Measurements from ENCODE around the gene PARD3.

Gene PARD3

DNA sequence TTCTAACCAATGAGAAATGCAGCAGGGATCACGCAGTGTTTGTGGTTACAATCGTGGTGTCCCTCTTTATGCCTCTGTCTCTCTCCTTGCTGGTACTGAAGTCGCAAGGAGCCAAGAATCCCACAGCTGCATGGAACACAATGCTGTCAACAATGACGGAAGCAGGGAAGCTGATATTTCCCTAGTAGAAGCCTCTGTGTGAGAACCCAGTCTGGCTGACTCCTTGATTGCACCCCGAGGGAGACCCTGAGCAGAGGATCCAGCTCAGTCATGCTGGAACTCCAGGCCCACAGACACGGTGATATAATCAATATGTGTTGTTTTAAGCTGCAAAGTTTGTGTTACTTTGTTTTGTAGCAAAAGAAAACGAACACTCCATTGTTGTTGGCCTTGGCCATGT lies 677.9 kb downstream of the PARD3 start:
- POLR2A ChIA-PET = no interaction called here
- WGBS (ENCODE audit: insufficient coverage) = 97% methylated on average over 7 of the region's 7 CpGs
- Histone ChIP-seq H3K27me3 (replicated peaks in 2 of 5; ENCODE audit: control insufficient read depth in 4 of 5, insufficient read depth in 5 of 5, low read length in 4 of 5) (peaks cover 0 to 2% (median 0%) of the 10 kb centered on the region in 5 experiments), H3K4me1 (ENCODE audit: control extremely low read depth in 1 of 4, control insufficient read depth in 4 of 4, insufficient read depth in 4 of 4, low read length in 3 of 4) (no peaks in the 10 kb centered on the region), H3K4me3 (ENCODE audit: control insufficient read depth in 1 of 7, extremely low read depth in 1 of 7, insufficient read depth in 4 of 7, low read depth in 2 of 7, low read length in 6 of 7) (no peak overlapping the region), H3K9me3 (ENCODE audit: control extremely low read depth in 1 of 5, control insufficient read depth in 4 of 5, insufficient read depth in 2 of 5, low read depth in 1 of 5, low read length in 4 of 5) (no peaks in the 10 kb centered on the region), H3K27ac (ENCODE audit: insufficient read depth in 1 of 2, low read depth in 1 of 2, low read length in 2 of 2, poor library complexity in 1 of 2, severe bottlenecking in 2 of 2) (no peak overlapping the region), H3K36me3 (ENCODE audit: control insufficient read depth in 4 of 4, insufficient read depth in 4 of 4, low read length in 3 of 4) (no peaks in the 10 kb centered on the region)
- CTCF ChIA-PET = no interaction called here
- DNase-seq = no peak

DNA sequence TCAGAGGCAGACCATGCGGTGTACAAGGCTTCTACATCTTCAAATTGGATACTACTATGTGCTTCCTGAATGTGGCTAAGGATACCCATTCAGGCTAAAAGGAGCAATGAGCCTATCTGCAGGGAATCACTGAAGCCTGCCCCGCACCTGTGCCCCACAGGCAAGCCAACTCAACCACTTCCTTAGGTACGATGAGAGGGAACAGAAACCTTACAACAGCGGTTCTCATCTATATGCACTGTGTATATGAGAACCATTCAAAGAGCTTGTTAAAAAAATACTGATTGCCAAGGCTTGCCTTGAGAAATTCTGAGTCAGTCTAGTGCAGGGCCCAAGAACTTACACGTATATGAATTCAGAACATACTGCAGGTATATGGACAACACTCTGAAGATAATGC lies 679.6 kb downstream of the PARD3 start:
- 92% methylated on average over 5 of the region's 5 CpGs for WGBS (ENCODE audit: insufficient coverage)
- Histone ChIP-seq H3K36me3 (ENCODE audit: control insufficient read depth in 4 of 4, insufficient read depth in 4 of 4, low read length in 3 of 4) (no peaks in the 10 kb centered on the region), H3K4me3 (ENCODE audit: control insufficient read depth in 1 of 7, extremely low read depth in 1 of 7, insufficient read depth in 4 of 7, low read depth in 2 of 7, low read length in 6 of 7) (no peak overlapping the region), H3K9me3 (ENCODE audit: control extremely low read depth in 1 of 5, control insufficient read depth in 4 of 5, insufficient read depth in 2 of 5, low read depth in 1 of 5, low read length in 4 of 5) (no peaks in the 10 kb centered on the region), H3K27me3 (replicated peaks in 2 of 5; ENCODE audit: control insufficient read depth in 4 of 5, insufficient read depth in 5 of 5, low read length in 4 of 5) (peaks cover 0 to 2% (median 0%) of the 10 kb centered on the region in 5 experiments), H3K4me1 (ENCODE audit: control extremely low read depth in 1 of 4, control insufficient read depth in 4 of 4, insufficient read depth in 4 of 4, low read length in 3 of 4) (no peaks in the 10 kb centered on the region), H3K27ac (ENCODE audit: insufficient read depth in 1 of 2, low read depth in 1 of 2, low read length in 2 of 2, poor library complexity in 1 of 2, severe bottlenecking in 2 of 2) (no peak overlapping the region)
- ChIA-PET CTCF (no interaction called here), POLR2A (no interaction called here)
- no peak for DNase-seq

DNA sequence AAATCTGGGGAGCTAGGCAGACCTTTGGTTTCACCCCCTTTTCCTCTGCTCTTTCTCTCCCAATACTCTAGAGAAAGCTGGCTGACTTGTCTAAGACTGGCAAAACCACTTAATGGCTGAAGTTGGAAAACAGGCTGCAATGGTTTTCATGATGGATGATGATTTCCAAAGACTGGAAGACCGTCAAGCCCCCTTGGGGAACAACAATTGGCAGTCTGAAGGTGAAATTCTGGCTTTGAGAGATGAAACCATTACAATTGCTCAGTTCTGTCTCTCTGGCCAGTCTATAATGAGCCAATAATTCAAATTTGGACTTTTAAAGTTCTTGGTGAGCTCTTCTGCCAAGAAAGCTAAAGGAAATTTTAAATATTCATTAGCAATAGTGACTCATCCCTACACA lies 680.5 kb downstream of the PARD3 start:
- Histone ChIP-seq H3K36me3 (ENCODE audit: control insufficient read depth in 4 of 4, insufficient read depth in 4 of 4, low read length in 3 of 4) (no peaks in the 10 kb centered on the region), H3K9me3 (ENCODE audit: control extremely low read depth in 1 of 5, control insufficient read depth in 4 of 5, insufficient read depth in 2 of 5, low read depth in 1 of 5, low read length in 4 of 5) (no peaks in the 10 kb centered on the region), H3K27me3 (replicated peaks in 2 of 5; ENCODE audit: control insufficient read depth in 4 of 5, insufficient read depth in 5 of 5, low read length in 4 of 5) (peaks cover 0 to 2% (median 0%) of the 10 kb centered on the region in 5 experiments), H3K4me3 (ENCODE audit: control insufficient read depth in 1 of 7, extremely low read depth in 1 of 7, insufficient read depth in 4 of 7, low read depth in 2 of 7, low read length in 6 of 7) (no peak overlapping the region), H3K4me1 (ENCODE audit: control extremely low read depth in 1 of 4, control insufficient read depth in 4 of 4, insufficient read depth in 4 of 4, low read length in 3 of 4) (no peaks in the 10 kb centered on the region), H3K27ac (ENCODE audit: insufficient read depth in 1 of 2, low read depth in 1 of 2, low read length in 2 of 2, poor library complexity in 1 of 2, severe bottlenecking in 2 of 2) (no peak overlapping the region)
- POLR2A ChIA-PET = no interaction called here
- no peak for DNase-seq
- 90% methylated on average over 1 of the region's 1 CpG for WGBS (ENCODE audit: insufficient coverage)
- CTCF ChIA-PET = no interaction called here

DNA sequence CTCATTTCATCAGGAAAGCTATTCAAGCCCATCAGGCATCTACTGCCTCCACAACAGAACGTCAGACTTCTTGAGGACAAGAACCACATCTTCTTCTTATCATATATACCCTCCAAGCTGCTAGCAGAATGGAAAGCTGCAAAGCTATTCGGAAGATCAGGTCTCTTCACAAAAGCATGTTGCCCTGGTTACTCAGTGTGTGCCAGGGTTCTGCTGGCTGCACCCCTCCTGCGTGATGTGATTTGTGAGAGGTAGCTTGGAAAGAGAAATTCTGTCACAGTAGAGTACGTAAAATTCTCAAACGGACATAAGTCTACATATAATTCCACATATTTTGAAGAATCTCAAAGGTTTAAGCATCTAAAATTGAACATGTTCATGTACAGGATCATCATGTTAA lies 681.7 kb downstream of the PARD3 start:
- H3K27me3 ChIP-seq (replicated peaks in 2 of 5; ENCODE audit: control insufficient read depth in 4 of 5, insufficient read depth in 5 of 5, low read length in 4 of 5) = peaks cover 0 to 2% (median 0%) of the 10 kb centered on the region in 5 experiments
- ChIA-PET CTCF (no interaction called here), POLR2A (no interaction called here)
- H3K27ac ChIP-seq (ENCODE audit: insufficient read depth in 1 of 2, low read depth in 1 of 2, low read length in 2 of 2, poor library complexity in 1 of 2, severe bottlenecking in 2 of 2) = no peak overlapping the region
- no peak overlapping the region for H3K4me3 ChIP-seq (ENCODE audit: control insufficient read depth in 1 of 7, extremely low read depth in 1 of 7, insufficient read depth in 4 of 7, low read depth in 2 of 7, low read length in 6 of 7)
- DNase-seq = no peak
- WGBS (ENCODE audit: insufficient coverage) = 100% methylated on average over 2 of the region's 5 CpGs
- no peaks in the 10 kb centered on the region for H3K4me1 ChIP-seq (ENCODE audit: control extremely low read depth in 1 of 4, control insufficient read depth in 4 of 4, insufficient read depth in 4 of 4, low read length in 3 of 4)
- H3K9me3 ChIP-seq (ENCODE audit: control extremely low read depth in 1 of 5, control insufficient read depth in 4 of 5, insufficient read depth in 2 of 5, low read depth in 1 of 5, low read length in 4 of 5) = no peaks in the 10 kb centered on the region
- H3K36me3 ChIP-seq (ENCODE audit: control insufficient read depth in 4 of 4, insufficient read depth in 4 of 4, low read length in 3 of 4) = no peaks in the 10 kb centered on the region

DNA sequence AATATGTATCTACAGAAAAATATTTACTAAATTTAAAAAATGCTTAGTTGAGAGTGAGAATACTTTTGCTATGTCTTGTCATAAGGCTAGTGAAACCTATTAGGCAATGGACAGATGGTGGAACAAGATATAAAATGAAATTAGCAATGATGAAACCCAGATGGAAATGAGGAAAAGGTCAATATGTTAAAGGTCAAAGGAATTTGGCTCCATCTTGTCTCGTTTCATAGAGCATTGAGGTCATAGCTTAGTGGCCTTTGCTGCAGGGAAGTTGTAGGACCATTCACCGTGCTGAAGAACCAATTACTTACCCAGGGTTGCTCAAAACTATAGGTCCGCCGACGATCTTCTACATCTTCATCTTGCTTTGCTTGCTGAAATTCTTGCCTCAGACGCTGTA lies 683.9 kb downstream of the PARD3 start:
- CTCF ChIA-PET = no interaction called here
- H3K27me3 ChIP-seq (replicated peaks in 2 of 5; ENCODE audit: control insufficient read depth in 4 of 5, insufficient read depth in 5 of 5, low read length in 4 of 5) = peaks cover 0 to 2% (median 0%) of the 10 kb centered on the region in 5 experiments
- no peaks in the 10 kb centered on the region for H3K4me1 ChIP-seq (ENCODE audit: control extremely low read depth in 1 of 4, control insufficient read depth in 4 of 4, insufficient read depth in 4 of 4, low read length in 3 of 4)
- no peak overlapping the region for H3K27ac ChIP-seq (ENCODE audit: insufficient read depth in 1 of 2, low read depth in 1 of 2, low read length in 2 of 2, poor library complexity in 1 of 2, severe bottlenecking in 2 of 2)
- POLR2A ChIA-PET = no interaction called here
- 98% methylated on average over 5 of the region's 6 CpGs for WGBS (ENCODE audit: insufficient coverage)
- no peak for DNase-seq
- no peaks in the 10 kb centered on the region for H3K36me3 ChIP-seq (ENCODE audit: control insufficient read depth in 4 of 4, insufficient read depth in 4 of 4, low read length in 3 of 4)
- no peaks in the 10 kb centered on the region for H3K9me3 ChIP-seq (ENCODE audit: control extremely low read depth in 1 of 5, control insufficient read depth in 4 of 5, insufficient read depth in 2 of 5, low read depth in 1 of 5, low read length in 4 of 5)
- H3K4me3 ChIP-seq (ENCODE audit: control insufficient read depth in 1 of 7, extremely low read depth in 1 of 7, insufficient read depth in 4 of 7, low read depth in 2 of 7, low read length in 6 of 7) = no peak overlapping the region

DNA sequence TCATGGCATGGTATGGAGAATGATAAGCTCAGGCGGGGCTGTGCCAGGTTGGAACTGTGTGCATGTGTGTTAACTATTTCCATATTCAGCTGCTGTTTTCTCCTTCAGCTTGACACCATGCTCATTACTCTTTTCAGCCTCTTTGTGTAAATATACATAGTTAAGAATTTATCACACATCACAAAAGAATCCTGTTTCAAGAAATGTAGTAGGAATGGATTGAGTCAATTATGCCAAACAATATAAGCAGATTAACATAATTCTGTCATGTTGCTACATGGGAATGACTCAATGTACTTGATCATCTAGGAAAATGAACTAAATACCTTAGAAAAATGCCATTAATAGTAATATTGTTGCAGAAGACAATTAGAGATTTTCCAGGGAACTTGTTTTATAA lies 687.4 kb downstream of the PARD3 start:
- Histone ChIP-seq H3K27me3 (replicated peaks in 2 of 5; ENCODE audit: control insufficient read depth in 4 of 5, insufficient read depth in 5 of 5, low read length in 4 of 5) (no peaks in the 10 kb centered on the region), H3K4me3 (ENCODE audit: control insufficient read depth in 1 of 7, extremely low read depth in 1 of 7, insufficient read depth in 4 of 7, low read depth in 2 of 7, low read length in 6 of 7) (no peak overlapping the region), H3K9me3 (ENCODE audit: control extremely low read depth in 1 of 5, control insufficient read depth in 4 of 5, insufficient read depth in 2 of 5, low read depth in 1 of 5, low read length in 4 of 5) (no peaks in the 10 kb centered on the region), H3K36me3 (ENCODE audit: control insufficient read depth in 4 of 4, insufficient read depth in 4 of 4, low read length in 3 of 4) (no peaks in the 10 kb centered on the region), H3K4me1 (ENCODE audit: control extremely low read depth in 1 of 4, control insufficient read depth in 4 of 4, insufficient read depth in 4 of 4, low read length in 3 of 4) (peaks cover 0 to 1% (median under 1%) of the 10 kb centered on the region in 4 experiments), H3K27ac (ENCODE audit: insufficient read depth in 1 of 2, low read depth in 1 of 2, low read length in 2 of 2, poor library complexity in 1 of 2, severe bottlenecking in 2 of 2) (no peak overlapping the region)
- no peak for DNase-seq
- no CpG with 5 or more reads among the region's 1 CpG for WGBS (ENCODE audit: insufficient coverage)
- ChIA-PET POLR2A (no interaction called here), CTCF (interaction anchor here (1.2 kb wide), 1 partner anchor 25 kb away, joined by 5 read pairs; no protein-coding TSS in a partner anchor)

DNA sequence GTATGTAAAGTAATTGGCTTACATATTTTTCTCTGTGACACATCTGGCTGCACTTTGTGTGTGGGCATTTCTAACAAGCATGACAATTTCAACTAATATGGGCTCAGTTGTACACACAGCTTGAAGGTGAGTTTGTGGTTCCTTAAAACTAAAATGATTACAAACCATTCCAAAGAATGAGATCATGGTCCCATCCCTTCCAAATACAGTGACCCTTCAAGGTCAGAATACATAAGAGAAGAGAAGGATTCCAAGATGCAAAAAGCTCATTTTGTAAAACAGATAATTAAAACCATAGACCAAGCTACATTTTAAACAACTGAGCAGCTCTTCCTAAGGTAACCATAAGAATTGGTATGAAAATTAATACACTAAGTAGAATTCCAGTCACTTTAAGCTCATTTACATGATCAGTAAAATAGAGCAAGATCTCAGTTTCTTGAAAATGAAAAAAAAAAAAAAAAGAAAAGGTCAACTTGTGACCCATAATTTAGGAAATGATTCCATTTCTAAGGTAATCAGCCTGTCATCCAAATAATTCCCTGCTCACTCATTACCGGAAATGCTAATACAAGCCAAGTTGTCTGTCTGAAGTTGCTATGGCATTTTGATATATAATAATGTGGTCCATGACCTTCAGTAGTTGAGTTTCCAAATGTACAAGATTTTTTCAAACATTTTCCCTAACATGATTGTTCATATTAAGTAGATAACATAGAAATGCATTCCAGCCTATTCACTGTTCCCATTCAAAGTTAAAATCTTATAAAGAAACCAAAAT lies 688.5 kb downstream of the PARD3 start:
- no peak overlapping the region for H3K27ac ChIP-seq (ENCODE audit: insufficient read depth in 1 of 2, low read depth in 1 of 2, low read length in 2 of 2, poor library complexity in 1 of 2, severe bottlenecking in 2 of 2)
- no peaks in the 10 kb centered on the region for H3K9me3 ChIP-seq (ENCODE audit: control extremely low read depth in 1 of 5, control insufficient read depth in 4 of 5, insufficient read depth in 2 of 5, low read depth in 1 of 5, low read length in 4 of 5)
- H3K4me3 ChIP-seq (ENCODE audit: control insufficient read depth in 1 of 7, extremely low read depth in 1 of 7, insufficient read depth in 4 of 7, low read depth in 2 of 7, low read length in 6 of 7) = no peak overlapping the region
- ChIA-PET POLR2A (interaction anchor here (0.6 kb wide), 1 partner anchor 117 kb away, joined by 4 read pairs; no protein-coding TSS in a partner anchor), CTCF (no interaction called here)
- no CpG with 5 or more reads among the region's 1 CpG for WGBS (ENCODE audit: insufficient coverage)
- no peaks in the 10 kb centered on the region for H3K27me3 ChIP-seq (replicated peaks in 2 of 5; ENCODE audit: control insufficient read depth in 4 of 5, insufficient read depth in 5 of 5, low read length in 4 of 5)
- no peak for DNase-seq
- no peaks in the 10 kb centered on the region for H3K36me3 ChIP-seq (ENCODE audit: control insufficient read depth in 4 of 4, insufficient read depth in 4 of 4, low read length in 3 of 4)
- H3K4me1 ChIP-seq (ENCODE audit: control extremely low read depth in 1 of 4, control insufficient read depth in 4 of 4, insufficient read depth in 4 of 4, low read length in 3 of 4) = peaks cover 9 to 12% (median 11%) of the 10 kb centered on the region in 4 experiments
